WI38 (cell line): ENCODE measurements around the gene DST.
A peak's percentile ranks its signal among the peaks of the same experiment; 100 is the strongest.
"Not testable (repeated sequence)": the region's sequence is repeated elsewhere in the genome, so short reads cannot be mapped to it uniquely, and the experiment has no call there.

Experiments used
- H3K4me3 ChIP-seq: 2 replicates; pipeline ENCODE4 v1.5.1; 2011; ENCODE audit warnings: low read depth, mild to moderate bottlenecking, control low read depth, low read length
- TF ChIP-seq, protein P1 (sequence below): IDR thresholded peaks from 2 replicates; pipeline ENCODE4 v1.5.1; 2012; ENCODE audit warnings: low read depth, mild to moderate bottlenecking, control low read depth, low read length

DST gene

DNA sequence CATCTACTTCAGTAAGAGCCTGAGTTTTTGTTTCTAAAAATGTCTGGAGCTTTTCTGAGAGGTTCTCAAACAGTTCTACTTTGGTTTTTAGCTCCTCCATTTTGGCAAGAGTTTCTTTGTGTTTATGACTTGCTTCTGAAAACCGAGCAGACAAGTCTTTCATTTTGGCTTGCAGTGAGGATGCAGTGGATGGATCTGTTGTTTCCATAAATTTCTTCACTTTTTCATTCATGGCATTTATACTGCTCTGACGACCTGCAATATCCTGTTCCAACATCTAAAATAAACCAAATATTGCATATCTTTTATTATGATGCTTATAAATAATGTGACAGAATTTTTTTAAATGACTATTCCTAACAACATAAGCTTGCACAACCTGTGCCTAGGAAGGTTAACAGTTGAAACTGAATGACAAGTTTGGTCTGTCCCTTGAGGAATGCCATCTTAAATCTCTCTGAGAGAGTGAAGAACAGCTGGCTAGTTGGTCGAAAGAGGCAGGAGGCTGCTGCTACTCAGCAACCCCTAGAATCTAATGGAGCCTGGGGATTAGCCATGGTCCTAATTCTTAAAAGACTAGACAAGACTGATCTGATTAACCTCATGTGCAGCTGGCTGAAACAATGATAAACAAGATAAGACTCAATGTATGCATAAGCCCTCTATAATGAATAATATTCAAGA, 69.8 kb downstream of the DST start:
- TF ChIP-seq, protein P1, sequence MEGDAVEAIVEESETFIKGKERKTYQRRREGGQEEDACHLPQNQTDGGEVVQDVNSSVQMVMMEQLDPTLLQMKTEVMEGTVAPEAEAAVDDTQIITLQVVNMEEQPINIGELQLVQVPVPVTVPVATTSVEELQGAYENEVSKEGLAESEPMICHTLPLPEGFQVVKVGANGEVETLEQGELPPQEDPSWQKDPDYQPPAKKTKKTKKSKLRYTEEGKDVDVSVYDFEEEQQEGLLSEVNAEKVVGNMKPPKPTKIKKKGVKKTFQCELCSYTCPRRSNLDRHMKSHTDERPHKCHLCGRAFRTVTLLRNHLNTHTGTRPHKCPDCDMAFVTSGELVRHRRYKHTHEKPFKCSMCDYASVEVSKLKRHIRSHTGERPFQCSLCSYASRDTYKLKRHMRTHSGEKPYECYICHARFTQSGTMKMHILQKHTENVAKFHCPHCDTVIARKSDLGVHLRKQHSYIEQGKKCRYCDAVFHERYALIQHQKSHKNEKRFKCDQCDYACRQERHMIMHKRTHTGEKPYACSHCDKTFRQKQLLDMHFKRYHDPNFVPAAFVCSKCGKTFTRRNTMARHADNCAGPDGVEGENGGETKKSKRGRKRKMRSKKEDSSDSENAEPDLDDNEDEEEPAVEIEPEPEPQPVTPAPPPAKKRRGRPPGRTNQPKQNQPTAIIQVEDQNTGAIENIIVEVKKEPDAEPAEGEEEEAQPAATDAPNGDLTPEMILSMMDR = no peak

GRCh38 chr6:56571605-56572004, 71.1 kb downstream of the DST start:
- TF ChIP-seq, protein P1 = no peak
- no peak overlapping the region for H3K4me3 ChIP-seq

More for the DNA sequence above, 69.8 kb downstream of the DST start:
- H3K4me3 ChIP-seq = no peak overlapping the region

- TF ChIP-seq, protein P1 = peak; percentile 40
- H3K4me3 ChIP-seq = no peak overlapping the region
Measured at GRCh38 chr6:56570413-56571359, 72.0 kb downstream of the DST start.

- TF ChIP-seq, protein P1 = no peak
- H3K4me3 ChIP-seq = no peak overlapping the region
Measured at GRCh38 chr6:56567501-56567900, 75.2 kb downstream of the DST start.

- H3K4me3 ChIP-seq = not testable (repeated sequence)
Measured at GRCh38 chr6:56562730-56563129, 80.0 kb downstream of the DST start.

GRCh38 chr6:56556751-56557540, 85.7 kb downstream of the DST start:
- no peak overlapping the region for H3K4me3 ChIP-seq
- TF ChIP-seq, protein P1 = no peak

- TF ChIP-seq, protein P1 = no peak
- no peak overlapping the region for H3K4me3 ChIP-seq
Measured at GRCh38 chr6:56555438-56555872, 87.2 kb downstream of the DST start.
